H1 (cell line): ENCODE measurements around the gene ADD1. TPM values are rescaled to one million over a fixed set of nuclear protein-coding genes. Genes with fewer than 3 reads are reported as not detected.

Experiments used
- CTCF ChIA-PET: fragments of 300-600 bp; sonication (Branson Sonifier 250); formaldehyde crosslinking; loops from one replicate; lab custom pipeline; 2021; ENCODE audit not compliant: partially characterized antibody; lab: Charles Lee
- POLR2A ChIA-PET: fragments of 300-600 bp; sonication (Branson Sonifier 250); formaldehyde crosslinking; loops from one replicate; lab custom pipeline; 2021; ENCODE audit warnings: inconsistent platforms; ENCODE audit not compliant: partially characterized antibody; lab: Charles Lee
- DNase-seq, 2 experiments: peaks; one replicate each; pipeline versions ENCODE4 v3.0.0 to v3.0.0-alpha.2; 2010 to 2022; ENCODE audit warnings: low spot score in 2 of 2, low read depth in 1 of 2, mixed read lengths in 1 of 2
- FAIRE-seq: peaks from 2 replicates; lab custom pipeline; 2011; peaks lifted over from hg19 to GRCh38; lab: Jason Lieb, UNC
- H2AFZ ChIP-seq: 2 replicates; pipeline ENCODE4 v1.8.1; 2012; ENCODE audit warnings: low read length, inconsistent platforms
- H2AK5ac ChIP-seq: 2 replicates; pipeline ENCODE4 v1.6.1; 2013; ENCODE audit warnings: low read depth, low read length
- H2BK120ac ChIP-seq: replicated peaks from 2 replicates; pipeline ENCODE3; 2013; ENCODE audit warnings: low read depth, low read length, inconsistent platforms
- H2BK12ac ChIP-seq: 2 replicates; pipeline ENCODE4 v1.6.1; 2013; ENCODE audit warnings: low read depth, low read length
- H2BK15ac ChIP-seq: 2 replicates; pipeline ENCODE4 v1.6.1; 2013; ENCODE audit warnings: low read length
- H2BK20ac ChIP-seq: 2 replicates; pipeline ENCODE4 v1.6.1; 2013; ENCODE audit warnings: low read length
- H2BK5ac ChIP-seq: 2 replicates; pipeline ENCODE4 v1.6.1; 2013; ENCODE audit warnings: low read depth, low read length
- H3K14ac ChIP-seq: 2 replicates; pipeline ENCODE4 v1.6.1; 2013; ENCODE audit warnings: inconsistent platforms; ENCODE audit not compliant: insufficient read length
- H3K18ac ChIP-seq: 2 replicates; pipeline ENCODE4 v1.6.1; 2013; ENCODE audit warnings: low read length; ENCODE audit errors: extremely low read depth
- H3K23ac ChIP-seq: 2 replicates; pipeline ENCODE4 v1.6.1; 2013; ENCODE audit warnings: inconsistent platforms; ENCODE audit not compliant: insufficient read length
- H3K23me2 ChIP-seq: 2 replicates; pipeline ENCODE4 v1.6.1; 2013; ENCODE audit warnings: low read depth, low read length
- H3K27ac ChIP-seq: 2 replicates; pipeline ENCODE4 v1.6.1; 2011; ENCODE audit warnings: low read depth, low read length, inconsistent platforms
- H3K27me3 ChIP-seq, 4 experiments: replicated peaks in 1 of 4; 1 replicate in 1 of 4; 2 replicates in 3 of 4; pipeline versions ENCODE4 v1.6.1 to v1.8.1; 2011 to 2013; ENCODE audit warnings: low read length in 3 of 4, mild to moderate bottlenecking in 3 of 4, inconsistent platforms in 2 of 4, mixed read lengths in 2 of 4, moderate library complexity in 1 of 4; ENCODE audit not compliant: control insufficient read depth in 3 of 4, insufficient read depth in 3 of 4; ENCODE audit errors: extremely low read depth in 1 of 4
- H3K36me3 ChIP-seq, 4 experiments: 2 replicates each; pipeline versions ENCODE4 v1.6.1 to v1.8.1; 2011 to 2013; ENCODE audit warnings: mild to moderate bottlenecking in 4 of 4, low read length in 3 of 4, moderate library complexity in 2 of 4, control low read depth in 1 of 4, inconsistent platforms in 1 of 4; ENCODE audit not compliant: insufficient read depth in 4 of 4, control insufficient read depth in 2 of 4
- H3K4ac ChIP-seq: replicated peaks from 2 replicates; pipeline ENCODE3; 2013; ENCODE audit warnings: low read length, low read depth, mixed read lengths, inconsistent platforms; ENCODE audit not compliant: insufficient read length
- H3K4me1 ChIP-seq, 4 experiments: replicated peaks in 1 of 4; 1 replicate in 1 of 4; 2 replicates in 3 of 4; pipeline versions ENCODE4 v1.6.1 to v1.8.1; 2011 to 2013; ENCODE audit warnings: low read length in 3 of 4, inconsistent platforms in 2 of 4, mixed read lengths in 1 of 4; ENCODE audit not compliant: insufficient read depth in 4 of 4, control insufficient read depth in 3 of 4
- H3K4me2 ChIP-seq, 2 experiments: 2 replicates each; pipeline versions ENCODE4 v1.6.1 to v1.8.1; 2011 to 2013; ENCODE audit warnings: low read depth in 2 of 2, low read length in 2 of 2, control low read depth in 1 of 2, inconsistent platforms in 1 of 2, mild to moderate bottlenecking in 1 of 2; ENCODE audit not compliant: insufficient read depth in 1 of 2
- H3K4me3 ChIP-seq, 4 experiments: fragments of 200-600, 300-600 bp in 1 of 4; sonication (generic), shearing (Covaris generic), sonication (Bioruptor Twin) in 1 of 4; 2 replicates each; pipeline versions ENCODE4 v1.5.1 to v1.8.1; 2011 to 2016; ENCODE audit warnings: low read length in 4 of 4, low read depth in 3 of 4, control low read depth in 2 of 4, inconsistent platforms in 2 of 4, mild to moderate bottlenecking in 2 of 4, mixed read lengths in 1 of 4, moderate library complexity in 1 of 4; ENCODE audit not compliant: insufficient read depth in 2 of 4; ENCODE audit errors: extremely low read depth in 1 of 4
- H3K56ac ChIP-seq: replicated peaks from 2 replicates; pipeline ENCODE3; 2013; ENCODE audit warnings: low read depth, mild to moderate bottlenecking, mixed read lengths, low read length, inconsistent platforms; ENCODE audit not compliant: insufficient read length
- H3K79me1 ChIP-seq: 2 replicates; pipeline ENCODE4 v1.6.1; 2013; ENCODE audit warnings: low read depth, low read length, control low read depth
- H3K79me2 ChIP-seq, 2 experiments: 2 replicates each; pipeline versions ENCODE4 v1.6.1 to v1.8.1; 2012 to 2013; ENCODE audit warnings: low read length in 2 of 2, mild to moderate bottlenecking in 2 of 2, inconsistent platforms in 1 of 2; ENCODE audit not compliant: insufficient read depth in 2 of 2, control insufficient read depth in 1 of 2
- H3K9ac ChIP-seq, 4 experiments: replicated peaks in 1 of 4; 1 replicate in 1 of 4; 2 replicates in 3 of 4; pipeline versions ENCODE4 v1.6.1 to v1.8.1; 2011 to 2013; ENCODE audit warnings: low read depth in 3 of 4, low read length in 3 of 4, control low read depth in 2 of 4, mild to moderate bottlenecking in 2 of 4, moderate library complexity in 2 of 4, inconsistent platforms in 1 of 4; ENCODE audit errors: extremely low read depth in 1 of 4
- H3K9me3 ChIP-seq, 2 experiments: 2 replicates each; pipeline versions ENCODE4 v1.6.1 to v1.8.1; 2012 to 2013; ENCODE audit warnings: mild to moderate bottlenecking in 2 of 2, moderate library complexity in 2 of 2, control low read depth in 1 of 2, inconsistent platforms in 1 of 2, low read depth in 1 of 2, low read length in 1 of 2, mixed read lengths in 1 of 2; ENCODE audit not compliant: insufficient read depth in 2 of 2
- H4K20me1 ChIP-seq, 2 experiments: replicated peaks in 1 of 2; 2 replicates each; pipeline versions ENCODE3 to v1.8.1; 2011 to 2013; ENCODE audit warnings: inconsistent platforms in 2 of 2, low read length in 2 of 2, mild to moderate bottlenecking in 1 of 2; ENCODE audit not compliant: insufficient read depth in 2 of 2, control insufficient read depth in 1 of 2
- H4K5ac ChIP-seq: 2 replicates; pipeline ENCODE4 v1.6.1; 2013; ENCODE audit warnings: low read length, low read depth, mixed read lengths, inconsistent platforms; ENCODE audit not compliant: insufficient read length
- H4K8ac ChIP-seq: 2 replicates; pipeline ENCODE4 v1.8.0; 2013; ENCODE audit warnings: mild to moderate bottlenecking, moderate library complexity, low read length, inconsistent platforms; ENCODE audit not compliant: insufficient read depth; ENCODE audit errors: extremely low read depth
- H4K91ac ChIP-seq: replicated peaks from 2 replicates; pipeline ENCODE3; 2013; ENCODE audit warnings: low read length, mixed read lengths, inconsistent platforms; ENCODE audit not compliant: insufficient read length
- CTCF ChIP-seq, 3 experiments: IDR thresholded peaks; 1 replicate in 2 of 3; 2 replicates in 1 of 3; pipeline versions ENCODE4 v1.5.1 to v1.6.1; 2011; ENCODE audit warnings: low read length in 3 of 3, mild to moderate bottlenecking in 3 of 3, inconsistent platforms in 2 of 3, low read depth in 1 of 3, moderate library complexity in 1 of 3; ENCODE audit not compliant: insufficient read depth in 1 of 3; ENCODE audit errors: control extremely low read depth in 1 of 3
- EP300 ChIP-seq, 2 experiments: IDR thresholded peaks; 1 replicate in 1 of 2; 2 replicates in 1 of 2; pipeline ENCODE4 v1.6.1; 2011 to 2012; ENCODE audit warnings: low read depth in 2 of 2, low read length in 2 of 2, mild to moderate bottlenecking in 2 of 2, borderline replicate concordance in 1 of 2, inconsistent platforms in 1 of 2, moderate library complexity in 1 of 2
- HDAC6 ChIP-seq: IDR thresholded peaks from one replicate; pipeline ENCODE4 v1.7.1; 2012; ENCODE audit warnings: low read depth, mild to moderate bottlenecking, inconsistent platforms, low read length, moderate library complexity
- KDM1A ChIP-seq: fragments of 200-600, 300-600 bp; sonication (generic); IDR thresholded peaks from 2 replicates; pipeline ENCODE4 v1.7.1; 2016; ENCODE audit warnings: mild to moderate bottlenecking, low read length, borderline replicate concordance
- NANOG ChIP-seq: IDR thresholded peaks from 2 replicates; pipeline ENCODE4 v1.6.1; 2011; ENCODE audit warnings: low read length, low read depth, mild to moderate bottlenecking, inconsistent platforms; ENCODE audit not compliant: insufficient read depth, poor library complexity, severe bottlenecking
- PHF8 ChIP-seq: fragments of 200-600 bp; sonication (generic); conservative IDR thresholded peaks from 2 replicates; pipeline ENCODE4 v1.7.1; 2012; ENCODE audit warnings: low read depth, mild to moderate bottlenecking, inconsistent platforms, low read length, moderate library complexity
- POLR2A ChIP-seq, 2 experiments: IDR thresholded peaks; 1 replicate in 1 of 2; 2 replicates in 1 of 2; pipeline ENCODE4 v1.6.1; 2011; ENCODE audit warnings: low read depth in 2 of 2, low read length in 2 of 2, mild to moderate bottlenecking in 2 of 2; ENCODE audit errors: control extremely low read depth in 1 of 2
- SIRT6 ChIP-seq: IDR thresholded peaks from one replicate; pipeline ENCODE4 v1.7.1; 2012; ENCODE audit warnings: low read length, inconsistent platforms
- SIX5 ChIP-seq: IDR thresholded peaks from 2 replicates; pipeline ENCODE4 v1.6.1; 2011; ENCODE audit warnings: mild to moderate bottlenecking, low read depth, low read length
- SP4 ChIP-seq: IDR thresholded peaks from 2 replicates; pipeline ENCODE4 v1.6.1; 2012; ENCODE audit warnings: low read length, inconsistent platforms
- WGBS, 2 experiments: shearing (Covaris generic) in 1 of 2; methylation state at CpG; one replicate each; pipeline versions ENCODE4 v1.1.6 to v1.1.7; 2013 to 2015; ENCODE audit warnings: low lambda C conversion rate in 2 of 2, mixed read lengths in 2 of 2, inconsistent platforms in 1 of 2, low coverage in 1 of 2, missing lambda C conversion rate in 1 of 2; ENCODE audit not compliant: insufficient replicate concordance in 2 of 2, insufficient coverage in 1 of 2, insufficient read length in 1 of 2; ENCODE audit errors: extremely low coverage in 1 of 2, missing lambda C conversion rate in 1 of 2; 5-methylcytosine and 5-hydroxymethylcytosine counted together
- polyA plus RNA-seq, 7 experiments: library from polyadenylated mRNA; depleted of rRNA in 3 of 7; stranded (reverse) in 5 of 7; unstranded in 2 of 7; fragments of >200 nt in 5 of 7; fragments of 200-250 nt in 2 of 7; gene quantifications; 1 replicate in 5 of 7; 2 replicates in 1 of 7; 4 replicates in 1 of 7; pipeline versions ENCODE4 v1.2.1 to v1.2.3, GENCODE V29; 2011 to 2013; ENCODE audit warnings: missing spikeins in 2 of 7, mixed read lengths in 2 of 7
- total RNA-seq: library from RNA; stranded (reverse); fragmentation: NEBNext Ultra II Directional; extraction: Animal tissue kit (Norgen Biotek cat#: 25700); gene quantifications from 2 replicates; pipeline ENCODE4 v1.2.1, GENCODE V29; 2021

ADD1 gene
- total and polyA plus RNA-seq, 2 of the 8 experiments (the other 6 are each of a cell fraction or from before 2014, with no cell fraction given), result 113 to 143 TPM

- Histone ChIP-seq H3K79me2 (no peaks in the 10 kb centered on the region), H2AK5ac (no peak overlapping the region), H2BK20ac (no peak overlapping the region), H3K9me3 (no peaks in the 10 kb centered on the region), H3K79me1 (no peaks in the 10 kb centered on the region), H3K27ac (no peak overlapping the region), H2AFZ (no peak overlapping the region), H3K23ac (no peak overlapping the region), H3K18ac (no peak overlapping the region), H3K23me2 (no peaks in the 10 kb centered on the region), H3K9ac (no peak overlapping the region), H2BK5ac (no peak overlapping the region), H3K36me3 (peaks cover 0 to 38% (median 26%) of the 10 kb centered on the region in 4 experiments), H3K4me2 (no peak overlapping the region), H3K14ac (no peak overlapping the region), H4K20me1 (peaks cover 0 to 10% of the 10 kb centered on the region in 2 experiments), H3K4me1 (no peaks in the 10 kb centered on the region; a peak in 1 of 7 replicates), H3K4ac (no peak overlapping the region), H3K27me3 (no peaks in the 10 kb centered on the region), H2BK15ac (no peak overlapping the region), H3K4me3 (no peak overlapping the region), H4K5ac (no peak overlapping the region), H3K56ac (no peak overlapping the region), H4K8ac (no peak overlapping the region), H2BK12ac (no peak overlapping the region), H4K91ac (no peak overlapping the region), H2BK120ac (no peak overlapping the region)
- 95% methylated on average over 33 of the region's 36 CpGs; no CpG with 5 or more reads in 1 of the 2 experiments for WGBS, 2 experiments
- no peak for FAIRE-seq
- ChIA-PET POLR2A (interaction anchor here (0.6 to 1.3 kb wide), 2 partner anchors 9 to 89 kb away, joined by 3 to 5 read pairs; no protein-coding TSS in a partner anchor), CTCF (interaction anchor here (0.5 kb wide), 1 partner anchor 81 kb away, joined by 3 read pairs; no protein-coding TSS in a partner anchor)
- DNase-seq, result no peak
- TF ChIP-seq POLR2A (IDR thresholded peaks at IDR 0.05; ENCODE audit: control extremely low read depth in 1 of 2, low read depth in 2 of 2, low read length in 2 of 2), result no peak
- no peak for TF ChIP-seq PHF8
- TF ChIP-seq SP4, result no peak
- no peak for TF ChIP-seq KDM1A
- no peak for TF ChIP-seq NANOG
- TF ChIP-seq EP300 (IDR thresholded peaks at IDR 0.05; ENCODE audit: borderline replicate concordance in 1 of 2, low read depth in 2 of 2, low read length in 2 of 2), result no peak
- no peak for TF ChIP-seq CTCF (IDR thresholded peaks at IDR 0.05; ENCODE audit: control extremely low read depth in 1 of 3, insufficient read depth in 1 of 3, low read depth in 1 of 3, low read length in 3 of 3)
- TF ChIP-seq SIX5, result no peak
- TF ChIP-seq HDAC6, result no peak
- TF ChIP-seq SIRT6, result no peak
Observed at GRCh38 chr4:2831611-2832308, 11.9 kb upstream of the ADD1 start.
